SU-DHL-6 (cell line): Measurements from ENCODE around the gene SESN1.
"Not testable (repeated sequence)": the region's sequence is repeated elsewhere in the genome, so short reads cannot be mapped to it uniquely, and the experiment has no call there.

Source experiments
- H2AFZ ChIP-seq: fragments of 200-600 bp; sonication (generic); 2 replicates; pipeline ENCODE4 v1.6.1; 2014; ENCODE audit warnings: low read depth, mild to moderate bottlenecking, moderate library complexity, mixed read lengths, antibody characterized with exemption, low read length; ENCODE audit not compliant: severe bottlenecking
- H3F3A ChIP-seq: fragments of 200-600 bp; shearing (Covaris generic); 2 replicates; pipeline ENCODE4 v1.6.0; 2016; ENCODE audit warnings: antibody characterized with exemption, mild to moderate bottlenecking; ENCODE audit not compliant: insufficient read depth
- H3K27ac ChIP-seq: fragments of 200-600 bp; sonication (generic); 2 replicates; pipeline ENCODE4 v1.5.1; 2016; ENCODE audit warnings: low read depth, mild to moderate bottlenecking, low read length, moderate library complexity, mixed read lengths
- H3K27me3 ChIP-seq: fragments of 200-600 bp; sonication (generic), shearing (Covaris generic); 2 replicates; pipeline ENCODE4 v1.6.0; 2014; ENCODE audit warnings: mild to moderate bottlenecking, low read length
- H3K36me3 ChIP-seq: fragments of 200-600 bp; sonication (generic); 2 replicates; pipeline ENCODE4 v1.6.1; 2014; ENCODE audit warnings: mild to moderate bottlenecking, low read length, mixed read lengths
- H3K4me2 ChIP-seq: fragments of 300-600, 200-600 bp; shearing (Covaris generic), sonication (generic); 2 replicates; pipeline ENCODE4 v1.6.0; 2014; ENCODE audit warnings: low read length, low read depth, mild to moderate bottlenecking; ENCODE audit not compliant: poor library complexity, severe bottlenecking
- H3K4me3 ChIP-seq: fragments of 200-600 bp; sonication (generic); 2 replicates; pipeline ENCODE4 v1.5.1; 2014; ENCODE audit warnings: antibody characterized with exemption, low read length, mild to moderate bottlenecking, mixed read lengths; ENCODE audit not compliant: insufficient read depth, poor library complexity, severe bottlenecking
- H3K79me2 ChIP-seq: fragments of 200-600 bp; sonication (generic); 2 replicates; pipeline ENCODE4 v1.6.1; 2014; ENCODE audit warnings: mild to moderate bottlenecking, low read length, moderate library complexity; ENCODE audit not compliant: insufficient read depth
- H3K9ac ChIP-seq: fragments of 200-600 bp; sonication (generic); 2 replicates; pipeline ENCODE4 v1.7.0; 2014; ENCODE audit warnings: mild to moderate bottlenecking, low read length
- H3K9me2 ChIP-seq: fragments of 200-600 bp; sonication (generic); replicated peaks from 2 replicates; pipeline ENCODE4 v1.6.1; 2014; ENCODE audit warnings: low read length; ENCODE audit not compliant: insufficient read depth
- H3K9me3 ChIP-seq: fragments of 200-600 bp; sonication (generic); 2 replicates; pipeline ENCODE4 v1.6.1; 2014; ENCODE audit warnings: low read length, mixed read lengths; ENCODE audit not compliant: insufficient read depth
- H4K20me1 ChIP-seq: fragments of 200-600 bp; sonication (generic); 2 replicates; pipeline ENCODE4 v1.6.1; 2014; ENCODE audit warnings: low read depth, mild to moderate bottlenecking, antibody characterized with exemption, low read length, moderate library complexity, mixed read lengths
- CTCF ChIP-seq: fragments of 200-600 bp; sonication (generic); IDR thresholded peaks from one replicate; pipeline ENCODE4 v1.5.1; 2017; ENCODE audit warnings: antibody characterized with exemption, mild to moderate bottlenecking, low read length, moderate library complexity; ENCODE audit not compliant: insufficient read depth, poor library complexity, severe bottlenecking
- EZH2phosphoT487 ChIP-seq: fragments of 200-600 bp; sonication (generic), shearing (Covaris generic); conservative IDR thresholded peaks from 2 replicates; pipeline ENCODE4 v1.6.1; 2018; ENCODE audit warnings: mild to moderate bottlenecking, antibody characterized with exemption, low read length, moderate library complexity, mixed read lengths

The SESN1 gene

GRCh38 chr6:109094416-109095035 lies at the start of gene SESN1:
Gene SESN1, minus strand, starts transcription at chr6:109094846. Its CDS starts 773 bp downstream, at chr6:109094073.
- Histone ChIP-seq H2AFZ (peak within 1 kb of the TSS; percentile 96), H3K79me2 (peaks cover 4% of the 10 kb centered on the region; the same call in 1 of the 2 replicates), H3K9me2 (no peaks in the 10 kb centered on the region), H3K9ac (peak within 1 kb of the TSS; percentile 86), H3K9me3 (no peaks in the 10 kb centered on the region), H4K20me1 (no peaks in the 10 kb centered on the region), H3K27me3 (no peaks in the 10 kb centered on the region), H3K4me3 (peak within 1 kb of the TSS; percentile 79), H3K36me3 (no peaks in the 10 kb centered on the region), H3K4me2 (peak within 1 kb of the TSS; percentile 91), H3F3A (no peaks in the 10 kb centered on the region), H3K27ac (peak within 1 kb of the TSS; percentile 86)
- TF ChIP-seq EZH2phosphoT487 (no peak), CTCF (no peak)

- Histone ChIP-seq H3K4me2 (no peak overlapping the region), H3K79me2 (no peaks in the 10 kb centered on the region), H3K36me3 (peaks cover 7% of the 10 kb centered on the region; the same call in 1 of the 2 replicates), H3K27ac (no peak overlapping the region), H3K4me3 (no peak overlapping the region), H4K20me1 (no peaks in the 10 kb centered on the region), H3K9me3 (no peaks in the 10 kb centered on the region), H3K27me3 (no peaks in the 10 kb centered on the region), H2AFZ (no peak overlapping the region), H3K9me2 (no peaks in the 10 kb centered on the region), H3K9ac (no peak overlapping the region), H3F3A (no peaks in the 10 kb centered on the region)
- TF ChIP-seq EZH2phosphoT487: no peak
- TF ChIP-seq CTCF: no peak
These were observed 48.5 kb upstream of the SESN1 start for GRCh38 chr6:109143191-109143590.

- H3K27ac ChIP-seq, H3K79me2 ChIP-seq, H3K4me3 ChIP-seq, H3K27me3 ChIP-seq, H3F3A ChIP-seq, H3K9me3 ChIP-seq, H3K9ac ChIP-seq, H3K36me3 ChIP-seq, H2AFZ ChIP-seq, H3K4me2 ChIP-seq, H4K20me1 ChIP-seq, H3K9me2 ChIP-seq: not testable (repeated sequence)
These were observed 47.4 kb upstream of the SESN1 start for GRCh38 chr6:109142067-109142466.

- Histone ChIP-seq H3K9ac (no peak overlapping the region), H3K9me2 (no peaks in the 10 kb centered on the region), H3K27me3 (no peaks in the 10 kb centered on the region), H3K27ac (no peak overlapping the region), H3K4me2 (no peak overlapping the region), H3F3A (no peaks in the 10 kb centered on the region), H3K36me3 (0 out of 2 replicates have a peak, but pooled peaks cover 2% of the 10 kb centered on the region), H3K79me2 (no peaks in the 10 kb centered on the region), H4K20me1 (no peaks in the 10 kb centered on the region), H3K9me3 (no peaks in the 10 kb centered on the region), H3K4me3 (no peak overlapping the region), H2AFZ (no peak overlapping the region)
- TF ChIP-seq EZH2phosphoT487: no peak
- no peak for TF ChIP-seq CTCF
These were observed 44.5 kb upstream of the SESN1 start for GRCh38 chr6:109139109-109139508.

- not testable (repeated sequence) for H4K20me1 ChIP-seq, H2AFZ ChIP-seq, H3K9me3 ChIP-seq, H3K36me3 ChIP-seq, H3K4me2 ChIP-seq, H3K79me2 ChIP-seq, H3K4me3 ChIP-seq, H3F3A ChIP-seq, H3K27ac ChIP-seq, H3K9me2 ChIP-seq, H3K27me3 ChIP-seq, H3K9ac ChIP-seq
These were observed 41.9 kb upstream of the SESN1 start for GRCh38 chr6:109136530-109136929.

GRCh38 chr6:109136039-109136438 lies 41.4 kb upstream of the SESN1 start:
- H3K79me2 ChIP-seq, H4K20me1 ChIP-seq, H3K9me2 ChIP-seq, H3F3A ChIP-seq, H3K36me3 ChIP-seq, H3K27ac ChIP-seq, H3K9me3 ChIP-seq, H3K4me3 ChIP-seq, H3K4me2 ChIP-seq, H3K9ac ChIP-seq, H3K27me3 ChIP-seq, H2AFZ ChIP-seq: not testable (repeated sequence)
